Head of caudate nucleus (tissue), 42 donors: ENCODE data around the gene RASAL2.
"Not testable (repeated sequence)": the region's sequence is repeated elsewhere in the genome, so short reads cannot be mapped to it uniquely, and the experiment has no call there.

ENCODE experiments used
- DNase-seq, 42 donors: peaks; one replicate each; pipeline versions ENCODE4 v3.0.0 to v3.0.0-alpha.2; 2020 to 2021; ENCODE audit warnings: mixed read lengths in 7 of 42
- intact Hi-C: fragments of 100-400 bp; cut with DNase I; formaldehyde crosslinking; loops from one replicate; pipeline ENCODE4 v1.15.0; 2022

Gene RASAL2

GRCh38 chr1:178202095-178202494 lies 108.2 kb downstream of the RASAL2 start:
- DNase-seq, intact Hi-C loops: not testable (repeated sequence)

- intact Hi-C loops, DNase-seq: not testable (repeated sequence)
Observed at GRCh38 chr1:178202546-178202945, 108.6 kb downstream of the RASAL2 start.

- intact Hi-C loops, DNase-seq: not testable (repeated sequence)
Observed at GRCh38 chr1:178208269-178208856, 114.5 kb downstream of the RASAL2 start.

GRCh38 chr1:178209935-178210334 lies 116.0 kb downstream of the RASAL2 start:
- intact Hi-C loops: no loop called here
- DNase-seq: no peak

GRCh38 chr1:178218550-178218949 lies 124.6 kb downstream of the RASAL2 start:
- intact Hi-C loops: no loop called here

GRCh38 chr1:178220094-178220493 lies 126.2 kb downstream of the RASAL2 start:
- DNase-seq: no peak
- intact Hi-C loops: no loop called here

More at GRCh38 chr1:178218550-178218949, 124.6 kb downstream of the RASAL2 start:
- no peak for DNase-seq

GRCh38 chr1:178223289-178223688 lies 129.4 kb downstream of the RASAL2 start:
- no peak for DNase-seq
- intact Hi-C loops: no loop called here

GRCh38 chr1:178224358-178224757 lies 130.5 kb downstream of the RASAL2 start:
- no peak for DNase-seq
- intact Hi-C loops: no loop called here

GRCh38 chr1:178230881-178231409 lies 137.0 kb downstream of the RASAL2 start:
- DNase-seq: no peak

GRCh38 chr1:178232108-178232507 lies 138.2 kb downstream of the RASAL2 start:
- no peak for DNase-seq

More at GRCh38 chr1:178230881-178231409, 137.0 kb downstream of the RASAL2 start:
- intact Hi-C loops: no loop called here

GRCh38 chr1:178232949-178233348 lies 139.0 kb downstream of the RASAL2 start:
- intact Hi-C loops: no loop called here

More at GRCh38 chr1:178232108-178232507, 138.2 kb downstream of the RASAL2 start:
- intact Hi-C loops: no loop called here

GRCh38 chr1:178237121-178237520 lies 143.2 kb downstream of the RASAL2 start:
- intact Hi-C loops: no loop called here
- DNase-seq: no peak

More at GRCh38 chr1:178232949-178233348, 139.0 kb downstream of the RASAL2 start:
- no peak for DNase-seq

- intact Hi-C loops: no loop called here
- DNase-seq: no peak
Observed at GRCh38 chr1:178238722-178239510, 145.0 kb downstream of the RASAL2 start.

- intact Hi-C loops: no loop called here
- no peak for DNase-seq
Observed at GRCh38 chr1:178241057-178241456, 147.2 kb downstream of the RASAL2 start.

GRCh38 chr1:178241837-178242236 lies 147.9 kb downstream of the RASAL2 start:
- intact Hi-C loops: no loop called here
- no peak for DNase-seq

GRCh38 chr1:178243119-178243518 lies 149.2 kb downstream of the RASAL2 start:
- peak in 7 of 42 donors; percentile 6 to 40 (median 11) for DNase-seq
- intact Hi-C loops: no loop called here

GRCh38 chr1:178243890-178244289 lies 150.0 kb downstream of the RASAL2 start:
- intact Hi-C loops: no loop called here
- DNase-seq: no peak

- intact Hi-C loops, DNase-seq: not testable (repeated sequence)
Observed at GRCh38 chr1:178248284-178248683, 154.4 kb downstream of the RASAL2 start.

GRCh38 chr1:178253581-178253980 lies 159.7 kb downstream of the RASAL2 start:
- DNase-seq, intact Hi-C loops: not testable (repeated sequence)

- intact Hi-C loops: no loop called here
- no peak for DNase-seq
Observed at GRCh38 chr1:178254433-178254832, 160.5 kb downstream of the RASAL2 start.
